ENCODE measurements around the gene CHN2. TPM values are rescaled to one million over a fixed set of nuclear protein-coding genes. Genes with fewer than 3 reads are reported as not detected.

CHN2 gene
- total RNA-seq, 2 experiments from 2014 or later = 0.53 to 0.69 TPM

DNA sequence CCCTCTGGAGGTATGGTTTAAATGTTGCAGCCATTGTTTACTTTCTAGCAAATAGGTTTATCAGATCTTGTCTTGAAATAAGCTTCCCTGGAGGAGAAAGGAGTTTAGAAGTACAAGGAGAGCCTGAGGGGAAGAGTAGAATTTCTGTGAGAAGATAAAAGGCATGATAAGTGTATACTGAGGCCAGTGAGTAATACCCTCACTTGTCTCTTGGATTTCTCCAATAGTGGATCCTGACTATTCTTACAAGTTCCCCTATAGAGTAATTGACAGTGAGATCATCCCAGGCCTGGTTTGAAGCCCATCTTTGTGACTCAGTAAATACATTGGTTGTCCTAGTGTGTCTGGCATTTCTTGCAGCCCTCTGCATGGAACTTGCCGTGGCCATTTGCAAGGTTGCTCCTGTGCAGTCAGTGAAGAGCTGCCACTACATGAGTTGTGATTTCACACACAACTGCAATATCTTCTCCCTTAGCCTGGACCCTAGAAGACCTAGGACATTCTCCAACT, 41.6 kb downstream of the CHN2 start:
- H3K27me3 Mint-ChIP-seq = peaks cover 2% of the 10 kb centered on the region
- H3K4me1 Mint-ChIP-seq (ENCODE audit: low read depth) = peaks cover 16% of the 10 kb centered on the region
- no peak overlapping the region for H3K4me3 Mint-ChIP-seq
- DNase-seq = no peak
- ChIA-PET CTCF (interaction anchor here (1.1 kb wide), 1 partner anchor 172 kb away, joined by 4 read pairs; no protein-coding TSS in a partner anchor), POLR2A (no interaction called here)
- H3K9me3 Mint-ChIP-seq = no peaks in the 10 kb centered on the region
- intact Hi-C loops (cut with micrococcal nuclease) = no loop called here
- peaks cover 1% of the 10 kb centered on the region for H3K36me3 Mint-ChIP-seq
- H3K27ac Mint-ChIP-seq = no peak overlapping the region

DNA sequence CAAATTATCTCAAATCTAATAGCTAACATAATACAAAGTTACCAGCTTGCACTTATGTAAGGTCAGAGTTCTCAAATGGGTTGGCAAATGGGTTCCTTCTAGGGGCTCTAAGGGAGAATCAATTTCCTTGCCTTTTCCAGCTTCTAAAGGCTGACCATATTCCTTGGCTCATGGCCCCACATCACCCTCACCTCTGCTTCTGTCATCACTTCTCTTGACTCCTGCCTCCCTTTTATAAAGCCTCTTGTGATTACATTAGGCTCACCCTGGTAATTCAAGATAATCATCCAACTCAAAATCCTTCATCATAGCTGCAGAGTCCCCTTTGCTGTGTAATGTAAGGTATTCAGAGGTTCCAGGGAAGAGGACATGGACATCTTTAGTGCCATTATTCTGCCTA, 42.1 kb downstream of the CHN2 start:
- H3K36me3 Mint-ChIP-seq = peaks cover 1% of the 10 kb centered on the region

DNA sequence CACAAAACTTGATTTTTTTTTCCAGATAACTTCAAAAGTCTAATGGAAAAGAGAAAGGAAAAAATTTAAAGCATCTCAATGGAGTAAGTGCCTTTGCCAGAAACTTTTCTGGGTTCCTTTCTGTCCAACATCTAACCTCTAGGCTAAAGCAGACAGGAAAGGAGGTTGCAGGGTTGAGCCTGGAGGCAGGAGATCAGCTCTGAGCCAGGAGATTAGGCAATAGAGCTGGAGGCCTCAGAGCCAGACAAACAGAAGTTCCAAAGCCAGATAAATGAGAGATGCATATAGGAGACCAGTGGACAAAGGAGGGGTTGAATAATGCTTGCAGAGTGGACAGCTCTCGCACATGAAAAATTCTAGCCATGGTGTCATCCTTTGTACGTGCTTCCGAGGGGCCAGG, 42.9 kb downstream of the CHN2 start:
- H3K36me3 Mint-ChIP-seq = peaks cover 1% of the 10 kb centered on the region
- DNase-seq = no peak
- no peak overlapping the region for H3K27ac Mint-ChIP-seq
- POLR2A ChIA-PET = no interaction called here
- intact Hi-C loops (cut with micrococcal nuclease) = no loop called here
- no peaks in the 10 kb centered on the region for H3K9me3 Mint-ChIP-seq
- H3K27me3 Mint-ChIP-seq = peaks cover 2% of the 10 kb centered on the region
- CTCF ChIA-PET = interaction anchor here (1.1 to 1.9 kb wide), 2 partner anchors 171 to 315 kb away, joined by 4 to 5 read pairs; no protein-coding TSS in a partner anchor
- H3K4me1 Mint-ChIP-seq (ENCODE audit: low read depth) = peaks cover 16% of the 10 kb centered on the region
- H3K4me3 Mint-ChIP-seq = no peak overlapping the region

More for the DNA sequence above, 42.1 kb downstream of the CHN2 start:
- ChIA-PET CTCF (interaction anchor here (1.1 to 1.9 kb wide), 2 partner anchors 172 to 315 kb away, joined by 4 to 5 read pairs; no protein-coding TSS in a partner anchor), POLR2A (no interaction called here)
- DNase-seq = no peak
- H3K27me3 Mint-ChIP-seq = peaks cover 2% of the 10 kb centered on the region
- no peak overlapping the region for H3K27ac Mint-ChIP-seq
- peaks cover 16% of the 10 kb centered on the region for H3K4me1 Mint-ChIP-seq (ENCODE audit: low read depth)
- intact Hi-C loops (cut with micrococcal nuclease) = no loop called here
- no peak overlapping the region for H3K4me3 Mint-ChIP-seq
- no peaks in the 10 kb centered on the region for H3K9me3 Mint-ChIP-seq

DNA sequence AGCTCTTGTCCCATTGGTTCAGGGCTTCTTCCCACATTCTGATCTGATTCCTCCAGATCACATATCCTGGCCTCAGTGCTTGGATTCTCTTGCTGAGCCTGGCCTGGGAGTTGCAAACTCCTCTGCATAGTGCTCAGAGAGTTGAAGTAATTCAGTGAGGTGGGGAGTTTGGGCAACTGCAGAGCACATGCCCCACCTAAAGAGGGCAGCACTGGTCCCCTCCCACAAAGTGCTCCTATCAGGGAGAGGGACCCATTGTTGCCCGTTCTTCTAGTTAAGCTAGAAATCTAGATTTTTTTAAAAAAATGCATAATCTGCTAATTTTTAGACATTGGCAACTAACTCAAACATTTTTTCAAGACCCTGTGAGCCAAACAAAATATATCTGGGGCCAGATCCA, 45.1 kb downstream of the CHN2 start:
- POLR2A ChIA-PET = no interaction called here

DNA sequence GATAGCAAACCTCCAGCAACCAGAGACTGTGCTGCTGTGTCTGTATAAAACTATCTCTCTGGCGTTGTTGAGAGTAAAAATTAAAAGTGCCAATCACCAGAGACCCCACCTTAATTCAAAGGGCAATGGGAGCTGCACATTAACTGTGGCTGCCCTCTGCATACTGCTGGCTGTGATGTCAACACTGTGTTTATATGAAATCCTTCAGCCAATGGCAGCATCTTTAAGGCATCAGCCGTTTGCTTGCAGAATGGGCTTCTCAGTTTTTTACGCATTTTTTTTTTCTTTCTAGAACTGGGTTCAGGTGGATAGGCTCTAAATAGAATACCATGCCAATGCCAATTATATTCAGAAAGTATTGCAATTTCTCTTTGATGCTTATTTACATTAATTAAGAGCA, 47.7 kb downstream of the CHN2 start:
- POLR2A ChIA-PET = no interaction called here
- Mint-ChIP-seq H3K4me1 (ENCODE audit: low read depth) (peaks cover 14% of the 10 kb centered on the region), H3K27me3 (peaks cover 5% of the 10 kb centered on the region), H3K9me3 (peaks cover 2% of the 10 kb centered on the region), H3K36me3 (peaks cover 1% of the 10 kb centered on the region), H3K27ac (no peak overlapping the region), H3K4me3 (no peak overlapping the region)
- CTCF ChIA-PET = no interaction called here
- no peak for DNase-seq
- intact Hi-C loops (cut with micrococcal nuclease) = loop anchor here (5.0 to 10.0 kb wide), 2 partner anchors 165 to 1087 kb away; no protein-coding TSS in a partner anchor

More for the DNA sequence above, 45.1 kb downstream of the CHN2 start:
- CTCF ChIA-PET = interaction anchor here (1.0 to 1.8 kb wide), 3 partner anchors 12 to 312 kb away, joined by 3 to 6 read pairs (median 3); no protein-coding TSS in a partner anchor
- H3K4me1 Mint-ChIP-seq (ENCODE audit: low read depth) = peaks cover 16% of the 10 kb centered on the region
- H3K9me3 Mint-ChIP-seq = no peaks in the 10 kb centered on the region
- intact Hi-C loops (cut with micrococcal nuclease) = loop anchor here (2.0 to 10.0 kb wide), 3 partner anchors 105 to 1085 kb away; no protein-coding TSS in a partner anchor
- peaks cover 5% of the 10 kb centered on the region for H3K27me3 Mint-ChIP-seq
- no peak overlapping the region for H3K4me3 Mint-ChIP-seq
- peak; percentile 42 for DNase-seq
- peaks cover 1% of the 10 kb centered on the region for H3K36me3 Mint-ChIP-seq
- no peak overlapping the region for H3K27ac Mint-ChIP-seq

DNA sequence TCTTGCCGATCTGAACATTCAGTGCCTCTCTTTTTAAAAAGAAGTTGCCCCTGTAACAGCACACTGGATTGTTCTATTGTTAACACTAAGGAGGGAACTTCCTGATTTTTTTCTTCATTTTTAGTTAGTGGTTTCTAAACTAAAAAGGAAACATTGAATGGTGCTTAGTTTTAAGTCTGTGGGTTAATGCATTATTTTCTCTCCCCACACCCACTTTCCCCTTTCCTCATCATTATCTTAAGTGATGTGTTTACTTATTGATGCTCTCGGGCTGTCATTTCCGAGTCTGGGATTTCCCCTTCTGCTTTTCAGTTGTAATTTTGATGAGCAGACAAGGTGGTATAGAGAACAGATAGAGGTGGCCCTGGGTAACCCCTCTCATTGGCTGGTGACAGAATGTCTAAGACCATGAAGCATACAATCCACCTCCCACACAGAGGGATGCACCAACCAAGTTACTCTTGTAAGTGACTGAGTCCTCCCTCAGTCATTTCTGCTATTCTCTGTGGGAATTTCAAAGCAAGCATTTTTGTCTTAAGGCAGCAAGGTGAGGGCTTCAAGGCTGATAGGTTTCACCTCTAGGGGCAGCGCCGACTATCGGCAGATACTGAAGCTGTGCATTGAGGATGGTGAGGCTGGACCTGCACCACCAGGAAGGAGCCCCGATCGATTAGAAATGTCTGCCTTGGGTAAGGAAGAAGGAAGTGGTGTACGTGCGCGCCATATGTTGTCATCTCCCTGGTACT, 49.5 kb downstream of the CHN2 start:
- ChIA-PET POLR2A (no interaction called here), CTCF (interaction anchor here (0.6 to 1.3 kb wide), 7 partner anchors 10 to 322 kb away, joined by 3 read pairs; no protein-coding TSS in a partner anchor)
- H3K27me3 Mint-ChIP-seq = peaks cover 3% of the 10 kb centered on the region
- H3K4me1 Mint-ChIP-seq (ENCODE audit: low read depth) = peaks cover 14% of the 10 kb centered on the region
- H3K9me3 Mint-ChIP-seq = peaks cover 2% of the 10 kb centered on the region
- H3K27ac Mint-ChIP-seq = no peak overlapping the region
- intact Hi-C loops (cut with micrococcal nuclease) = loop anchor here (1.0 to 10.0 kb wide), 10 partner anchors 10 to 1089 kb away; partner anchors contain the start of genes CHN2 and PLEKHA8
- DNase-seq = peak; percentile 79
- H3K4me3 Mint-ChIP-seq = peak overlapping the region; percentile 17
- H3K36me3 Mint-ChIP-seq = peaks cover 1% of the 10 kb centered on the region

DNA sequence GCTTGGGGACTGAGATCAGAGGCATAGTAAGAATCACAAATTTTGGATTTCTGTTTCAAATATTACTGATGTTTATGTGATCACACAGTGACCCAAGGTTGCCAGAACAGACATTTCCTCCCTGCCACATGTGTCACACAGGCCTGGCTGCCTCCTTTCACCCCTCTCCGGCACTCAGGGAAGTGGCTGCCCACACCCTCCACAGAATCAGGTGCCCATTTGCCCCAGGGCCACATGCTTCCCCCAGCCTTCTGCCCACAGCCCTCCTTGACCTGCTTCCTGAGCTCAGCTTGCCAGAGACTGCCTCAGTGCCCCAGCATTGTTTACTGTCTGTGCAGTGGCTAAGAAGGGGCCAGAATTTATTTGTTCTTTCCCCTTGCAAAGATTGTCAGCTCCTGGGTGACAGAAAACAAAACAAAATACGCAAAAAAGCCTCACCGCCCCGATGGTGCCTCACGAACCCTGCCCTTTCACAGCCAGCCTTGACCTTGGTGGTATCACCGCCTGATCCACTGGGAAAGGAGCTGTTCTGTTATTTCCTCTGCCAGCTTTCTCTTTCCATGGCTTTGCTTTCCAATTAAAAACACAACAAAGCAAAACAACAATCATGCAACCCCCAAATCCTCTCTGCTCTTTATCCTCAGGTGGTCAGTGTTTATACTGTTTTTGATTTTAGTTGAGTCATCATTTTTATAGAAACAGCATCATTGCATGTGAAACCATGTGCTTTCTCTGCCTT, 52.8 kb downstream of the CHN2 start:
- Mint-ChIP-seq H3K27me3 (peaks cover 3% of the 10 kb centered on the region), H3K4me1 (ENCODE audit: low read depth) (peaks cover 14% of the 10 kb centered on the region), H3K27ac (no peak overlapping the region), H3K9me3 (peaks cover 2% of the 10 kb centered on the region), H3K4me3 (no peak overlapping the region), H3K36me3 (no peaks in the 10 kb centered on the region)
- intact Hi-C loops (cut with micrococcal nuclease) = loop anchor here (10.0 kb wide), 1 partner anchor 1093 kb away; no protein-coding TSS in a partner anchor
- ChIA-PET CTCF (no interaction called here), POLR2A (no interaction called here)
- DNase-seq = no peak

DNA sequence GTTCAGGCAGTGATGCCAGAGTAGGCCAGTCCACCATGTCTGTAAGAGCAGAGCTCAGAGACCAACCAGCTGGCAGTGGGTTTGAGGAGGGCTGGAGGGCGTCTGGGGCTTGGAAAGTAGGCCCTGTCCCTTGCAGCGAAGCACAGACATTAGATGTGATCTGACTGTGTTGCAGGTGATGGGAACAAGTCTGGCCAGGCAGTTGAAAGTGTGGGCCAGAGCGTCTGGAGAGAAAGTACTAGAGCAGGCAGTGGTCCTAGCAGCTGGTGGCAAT, 53.3 kb downstream of the CHN2 start:
- ChIA-PET POLR2A (no interaction called here), CTCF (no interaction called here)
- no peak for DNase-seq
- H3K9me3 Mint-ChIP-seq = peaks cover 2% of the 10 kb centered on the region
- H3K27me3 Mint-ChIP-seq = peaks cover 3% of the 10 kb centered on the region
- intact Hi-C loops (cut with micrococcal nuclease) = loop anchor here (10.0 kb wide), 1 partner anchor 1093 kb away; no protein-coding TSS in a partner anchor
- H3K36me3 Mint-ChIP-seq = no peaks in the 10 kb centered on the region
- no peak overlapping the region for H3K27ac Mint-ChIP-seq
- no peak overlapping the region for H3K4me3 Mint-ChIP-seq
- peaks cover 14% of the 10 kb centered on the region for H3K4me1 Mint-ChIP-seq (ENCODE audit: low read depth)

DNA sequence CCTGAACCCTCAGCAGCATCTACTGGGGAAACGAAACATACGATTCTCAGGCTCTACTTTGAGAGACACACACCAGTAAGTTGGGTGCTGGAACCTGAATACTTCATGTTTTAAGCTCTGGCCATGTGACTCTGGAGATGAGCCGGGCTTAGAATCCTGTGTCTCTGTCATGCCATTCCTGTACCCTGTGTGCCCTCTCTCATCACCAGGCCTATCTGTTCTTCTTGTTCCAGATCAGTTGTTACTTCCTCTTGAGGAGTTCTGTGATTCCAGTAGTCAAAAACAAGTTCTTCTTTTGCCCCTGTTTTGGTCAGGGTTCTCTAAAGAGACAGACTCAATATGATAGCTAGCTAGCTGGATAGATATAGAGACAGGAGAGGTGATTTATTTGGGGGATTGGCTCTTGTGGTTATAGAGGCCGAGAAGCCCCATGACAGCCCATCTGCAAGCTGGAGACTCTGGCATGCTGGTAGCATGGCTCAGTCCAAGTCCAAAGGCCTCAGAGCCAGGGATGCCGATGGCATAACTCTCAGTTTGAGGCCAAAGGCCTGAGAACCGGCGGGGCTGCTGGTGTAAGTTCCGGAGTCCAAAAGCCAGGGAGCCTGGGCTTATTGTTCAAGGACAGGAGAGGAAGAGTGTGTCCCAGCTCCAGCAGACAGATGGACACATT, 54.3 kb downstream of the CHN2 start:
- intact Hi-C loops (cut with micrococcal nuclease) = loop anchor here (10.0 kb wide), 1 partner anchor 1094 kb away; no protein-coding TSS in a partner anchor
- ChIA-PET POLR2A (no interaction called here), CTCF (no interaction called here)
- H3K9me3 Mint-ChIP-seq = peaks cover 2% of the 10 kb centered on the region
- no peak for DNase-seq
- H3K36me3 Mint-ChIP-seq = no peaks in the 10 kb centered on the region
- no peaks in the 10 kb centered on the region for H3K27me3 Mint-ChIP-seq
- no peak overlapping the region for H3K4me3 Mint-ChIP-seq
- H3K4me1 Mint-ChIP-seq (ENCODE audit: low read depth) = peaks cover 10% of the 10 kb centered on the region
- H3K27ac Mint-ChIP-seq = no peak overlapping the region

DNA sequence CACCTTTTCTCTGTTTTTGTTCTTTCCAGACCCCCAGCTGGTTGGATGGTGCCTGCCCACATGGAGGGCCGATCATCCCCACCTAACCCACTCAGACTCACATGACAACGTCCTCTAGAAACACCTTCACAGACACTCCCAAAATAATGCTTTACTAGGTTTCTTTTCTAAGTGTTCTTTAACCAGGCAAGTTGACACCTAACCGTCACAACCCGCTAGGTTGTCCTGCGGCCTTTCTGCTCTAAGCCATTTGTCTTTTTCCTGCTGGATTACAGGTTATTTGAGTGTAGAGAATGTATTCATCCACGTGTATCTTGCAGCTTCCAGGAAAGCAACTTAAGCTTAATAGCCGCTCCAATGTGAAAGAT, 54.8 kb downstream of the CHN2 start:
- Mint-ChIP-seq H3K9me3 (peaks cover 2% of the 10 kb centered on the region), H3K27me3 (no peaks in the 10 kb centered on the region), H3K4me1 (ENCODE audit: low read depth) (peaks cover 6% of the 10 kb centered on the region), H3K36me3 (no peaks in the 10 kb centered on the region), H3K27ac (no peak overlapping the region), H3K4me3 (no peak overlapping the region)
- CTCF ChIA-PET = no interaction called here
- DNase-seq = no peak
- POLR2A ChIA-PET = no interaction called here
- intact Hi-C loops (cut with micrococcal nuclease) = loop anchor here (10.0 kb wide), 1 partner anchor 1095 kb away; no protein-coding TSS in a partner anchor

DNA sequence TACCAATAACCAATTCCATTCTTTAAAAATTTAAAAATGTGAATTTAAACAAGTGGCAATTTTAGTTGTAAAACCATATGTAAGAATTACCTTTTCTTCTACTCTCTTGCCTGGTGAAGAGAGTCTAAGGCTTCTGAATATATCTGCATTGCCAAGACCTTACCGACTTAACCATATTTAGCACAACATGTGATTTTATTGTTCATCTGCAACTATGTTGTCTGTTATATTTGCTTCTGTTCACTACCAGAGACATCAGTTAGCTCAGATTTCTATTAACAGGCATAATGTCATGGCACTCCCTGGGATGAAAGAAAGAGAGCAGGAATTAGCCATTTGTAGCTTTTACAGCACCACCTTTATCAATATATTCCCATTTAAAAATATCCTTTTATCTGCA, 55.3 kb downstream of the CHN2 start:
- CTCF ChIA-PET = no interaction called here
- H3K27me3 Mint-ChIP-seq = no peaks in the 10 kb centered on the region
- H3K27ac Mint-ChIP-seq = no peak overlapping the region

DNA sequence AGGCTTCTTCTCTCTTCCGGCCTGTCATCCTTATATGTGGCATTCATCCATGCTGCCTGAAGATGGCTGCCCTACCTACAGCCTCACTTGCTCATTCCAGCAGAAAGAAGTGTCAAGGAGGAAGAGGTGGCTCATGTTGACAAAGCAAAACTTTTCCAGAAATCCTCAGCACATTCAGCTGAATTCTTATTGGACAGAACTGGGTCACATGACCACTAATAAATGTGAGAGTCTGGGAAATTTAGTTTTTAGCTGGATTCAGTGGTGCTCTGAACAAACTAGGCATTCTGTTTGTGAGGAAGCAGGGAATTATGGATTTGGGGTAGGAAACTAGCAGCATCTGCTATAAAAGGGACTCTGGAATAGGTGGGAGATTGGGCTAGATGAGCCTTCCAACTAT, 58.6 kb downstream of the CHN2 start:
- no peaks in the 10 kb centered on the region for H3K36me3 Mint-ChIP-seq
- H3K27ac Mint-ChIP-seq = no peak overlapping the region
- DNase-seq = no peak
- H3K4me1 Mint-ChIP-seq (ENCODE audit: low read depth) = no peaks in the 10 kb centered on the region
- no peaks in the 10 kb centered on the region for H3K9me3 Mint-ChIP-seq
- no peaks in the 10 kb centered on the region for H3K27me3 Mint-ChIP-seq
- H3K4me3 Mint-ChIP-seq = no peak overlapping the region
- POLR2A ChIA-PET = no interaction called here
- CTCF ChIA-PET = no interaction called here
- intact Hi-C loops (cut with micrococcal nuclease) = no loop called here

More for the DNA sequence above, 55.3 kb downstream of the CHN2 start:
- Mint-ChIP-seq H3K4me1 (ENCODE audit: low read depth) (peaks cover under 1% of the 10 kb centered on the region), H3K9me3 (peaks cover under 1% of the 10 kb centered on the region), H3K36me3 (no peaks in the 10 kb centered on the region), H3K4me3 (no peak overlapping the region)
- DNase-seq = no peak
- POLR2A ChIA-PET = no interaction called here
- intact Hi-C loops (cut with micrococcal nuclease) = loop anchor here (10.0 kb wide), 1 partner anchor 1095 kb away; no protein-coding TSS in a partner anchor

Measured in activated CD4-positive, alpha-beta memory T cell treated with anti-CD3 and anti-CD28 coated beads for 36 hours (primary cell).